Breast epithelium (tissue), 4 donors: ENCODE data around the gene HOTAIR. TPM values are rescaled to one million over a fixed set of nuclear protein-coding genes. Genes with fewer than 3 reads are reported as not detected.

Source experiments
- DNase-seq, 2 donors: peaks; one replicate each; pipeline ENCODE4 v3.0.0-alpha.2; 2019; ENCODE audit warnings: low spot score in 2 of 2
- H3K27ac ChIP-seq, 2 donors: fragments of 200-600 bp; sonication (generic) in 1 of 2; one replicate each; pipeline ENCODE4 v1.5.1; 2016 to 2019; ENCODE audit warnings: mild to moderate bottlenecking in 1 of 2
- H3K27me3 ChIP-seq, 2 donors: fragments of 200-600 bp; sonication (generic) in 1 of 2; one replicate each; pipeline versions ENCODE4 v1.5.1 to v1.6.0; 2017 to 2019; ENCODE audit warnings: control low read depth in 1 of 2, mild to moderate bottlenecking in 1 of 2
- H3K36me3 ChIP-seq: fragments of 200-600 bp; one replicate; pipeline ENCODE4 v1.5.1; 2019
- H3K4me1 ChIP-seq, 2 donors: fragments of 200-600 bp; sonication (generic); one replicate each; pipeline ENCODE4 v1.5.1; 2016 to 2019; ENCODE audit warnings: control low read depth in 1 of 2
- H3K4me3 ChIP-seq, 3 donors: fragments of 200-600 bp; sonication (generic); 1 replicate in 2 of 3; 2 replicates in 1 of 3; pipeline ENCODE4 v1.5.1; 2016 to 2019; ENCODE audit warnings: mild to moderate bottlenecking in 3 of 3, moderate library complexity in 2 of 3
- H3K9me3 ChIP-seq, 2 donors: fragments of 200-600 bp; sonication (generic) in 1 of 2; one replicate each; pipeline ENCODE4 v1.5.1; 2016 to 2019; ENCODE audit warnings: control low read depth in 1 of 2
- POLR2A ChIP-seq: fragments of 450-650 bp; IDR thresholded peaks from one replicate; pipeline ENCODE4 v1.6.1; 2016; ENCODE audit warnings: antibody characterized with exemption, mild to moderate bottlenecking, moderate library complexity
- POLR2AphosphoS5 ChIP-seq, 3 donors: sonication (generic); formaldehyde crosslinking; IDR thresholded peaks; one replicate each; pipeline ENCODE4 v1.6.1; 2017; ENCODE audit warnings: antibody characterized with exemption in 3 of 3
- intact Hi-C: fragments of 100-400 bp; cut with DNase I; formaldehyde crosslinking; loops from one replicate; pipeline ENCODE4 v1.15.1; 2023; ENCODE audit warnings: low total_unique reads
- total RNA-seq, 3 donors: library from RNA; depleted of rRNA; stranded (reverse); fragments of >200 nt; gene quantifications; one replicate each; pipeline ENCODE4 v1.1.0, GENCODE V29; 2016
- TF ChIP-seq, protein P1 (sequence below), 3 donors: fragments of 450-650 bp; IDR thresholded peaks; one replicate each; pipeline ENCODE4 v1.5.1; 2016 to 2017; ENCODE audit warnings: antibody characterized with exemption in 3 of 3, mild to moderate bottlenecking in 3 of 3, moderate library complexity in 3 of 3

HOTAIR gene
- total RNA-seq, 3 donors from 2014 or later: 0.73 to 1.3 TPM; not detected in 1

DNA sequence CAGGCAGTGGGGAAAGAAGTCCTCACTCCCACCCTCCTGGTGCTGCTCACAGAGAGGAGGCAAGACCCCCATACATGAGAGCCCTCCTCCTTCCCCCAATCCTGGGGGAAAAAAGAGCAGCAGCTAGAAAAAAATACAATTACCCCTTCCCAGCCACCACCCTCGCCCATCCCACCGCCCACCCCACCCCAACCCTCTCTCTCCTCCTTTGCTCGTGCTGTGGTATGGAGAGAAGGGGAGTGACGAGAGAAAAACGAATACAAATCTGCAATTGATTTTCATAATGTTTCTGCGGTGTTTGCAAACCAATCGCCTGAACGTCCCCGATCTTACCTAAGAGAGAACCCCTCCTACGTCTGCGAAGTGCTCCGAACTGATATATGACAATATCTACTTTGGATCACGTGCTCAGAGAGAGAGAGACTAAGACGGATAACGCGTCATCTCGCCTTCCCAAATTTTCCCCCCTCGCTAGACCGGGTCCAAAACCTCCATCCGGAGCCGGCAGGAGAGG is 2.0 kb downstream of the HOTAIR start, which contains the start of gene HOXC11:
TSS of gene HOXC11 (plus strand) at position 405 of the 514 bp plus-strand sequence. CDS start 116 bp downstream, outside the sequence.
- Histone ChIP-seq H3K4me3 (peak within 1 kb of the TSS; percentile 42 to 65 (median 46)), H3K9me3 (no peaks in the 10 kb centered on the region), H3K36me3 (no peaks in the 10 kb centered on the region), H3K4me1 (peaks cover 0 to 8% of the 10 kb centered on the region in 2 donors), H3K27ac (peak within 1 kb of the TSS in 1 of 2 donors; percentile 25), H3K27me3 (peaks cover 11 to 100% of the 10 kb centered on the region in 2 donors)
- intact Hi-C loops: no loop called here
- TF ChIP-seq, protein P1, sequence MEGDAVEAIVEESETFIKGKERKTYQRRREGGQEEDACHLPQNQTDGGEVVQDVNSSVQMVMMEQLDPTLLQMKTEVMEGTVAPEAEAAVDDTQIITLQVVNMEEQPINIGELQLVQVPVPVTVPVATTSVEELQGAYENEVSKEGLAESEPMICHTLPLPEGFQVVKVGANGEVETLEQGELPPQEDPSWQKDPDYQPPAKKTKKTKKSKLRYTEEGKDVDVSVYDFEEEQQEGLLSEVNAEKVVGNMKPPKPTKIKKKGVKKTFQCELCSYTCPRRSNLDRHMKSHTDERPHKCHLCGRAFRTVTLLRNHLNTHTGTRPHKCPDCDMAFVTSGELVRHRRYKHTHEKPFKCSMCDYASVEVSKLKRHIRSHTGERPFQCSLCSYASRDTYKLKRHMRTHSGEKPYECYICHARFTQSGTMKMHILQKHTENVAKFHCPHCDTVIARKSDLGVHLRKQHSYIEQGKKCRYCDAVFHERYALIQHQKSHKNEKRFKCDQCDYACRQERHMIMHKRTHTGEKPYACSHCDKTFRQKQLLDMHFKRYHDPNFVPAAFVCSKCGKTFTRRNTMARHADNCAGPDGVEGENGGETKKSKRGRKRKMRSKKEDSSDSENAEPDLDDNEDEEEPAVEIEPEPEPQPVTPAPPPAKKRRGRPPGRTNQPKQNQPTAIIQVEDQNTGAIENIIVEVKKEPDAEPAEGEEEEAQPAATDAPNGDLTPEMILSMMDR (IDR thresholded peaks at IDR 0.05): no peak
- TF ChIP-seq POLR2A: no peak
- no peak for TF ChIP-seq POLR2AphosphoS5 (IDR thresholded peaks at IDR 0.05)
- DNase-seq: no peak

DNA sequence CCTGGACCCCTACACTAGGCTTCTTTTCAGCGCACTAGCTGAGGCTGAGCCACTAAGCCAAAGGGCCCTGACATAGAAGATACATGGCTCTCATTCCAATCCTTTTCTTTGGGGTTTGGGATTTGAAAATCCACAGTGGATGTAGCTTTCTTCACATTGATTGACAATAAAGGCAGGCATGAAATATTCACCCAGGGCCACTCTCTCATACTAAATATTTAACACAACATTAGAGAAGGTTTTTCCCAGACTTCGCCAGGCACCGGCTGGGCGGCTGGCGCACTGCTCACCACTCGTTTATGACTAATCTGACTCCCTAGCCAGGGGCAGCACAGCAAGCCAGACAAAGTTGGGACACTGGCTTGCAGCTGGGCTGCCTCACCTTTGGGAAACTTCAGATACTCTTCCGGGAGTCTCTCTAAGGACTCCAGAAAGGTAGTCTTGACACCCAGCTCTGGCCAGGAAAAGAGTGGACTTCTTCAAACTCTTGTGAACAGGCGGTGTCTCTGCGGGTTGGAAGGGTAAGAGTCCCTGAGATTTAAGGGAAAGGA is 2.5 kb downstream of the HOTAIR start:
- TF ChIP-seq, protein P1 (IDR thresholded peaks at IDR 0.05): no peak
- TF ChIP-seq POLR2A (no peak), POLR2AphosphoS5 (IDR thresholded peaks at IDR 0.05) (no peak)
- DNase-seq: no peak
- peak overlapping the region in 1 of 3 donors; percentile 46 for H3K4me3 ChIP-seq
- intact Hi-C loops: no loop called here
- H3K27me3 ChIP-seq: peaks cover 11 to 100% of the 10 kb centered on the region in 2 donors
- no peaks in the 10 kb centered on the region for H3K9me3 ChIP-seq
- H3K4me1 ChIP-seq: peaks cover 0 to 8% of the 10 kb centered on the region in 2 donors
- no peak overlapping the region for H3K27ac ChIP-seq
- no peaks in the 10 kb centered on the region for H3K36me3 ChIP-seq

DNA sequence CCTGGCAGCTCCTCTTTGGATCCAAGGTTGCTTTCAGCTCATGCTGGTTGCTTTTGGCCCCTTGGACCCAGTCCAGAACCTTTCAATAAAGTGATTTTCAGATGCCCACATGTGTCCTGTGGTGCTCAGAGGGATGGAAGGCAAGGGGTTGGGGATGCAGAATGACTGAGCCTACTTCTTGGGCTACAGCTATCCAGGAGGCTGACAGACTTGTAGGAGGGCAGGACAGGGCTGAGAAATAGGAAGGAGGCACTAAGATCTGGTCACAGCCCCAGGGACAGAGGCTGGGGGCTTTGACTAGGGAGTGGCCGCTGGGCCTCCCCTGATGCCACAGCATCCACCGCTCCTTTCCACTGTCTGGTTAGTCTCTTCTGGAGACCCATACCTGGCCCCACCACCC is 3.1 kb downstream of the HOTAIR start:
- TF ChIP-seq POLR2A: no peak
- TF ChIP-seq, protein P1 (IDR thresholded peaks at IDR 0.05): no peak
- no peak for TF ChIP-seq POLR2AphosphoS5 (IDR thresholded peaks at IDR 0.05)
- no peak for DNase-seq
- Histone ChIP-seq H3K36me3 (no peaks in the 10 kb centered on the region), H3K9me3 (no peaks in the 10 kb centered on the region), H3K27me3 (peaks cover 11 to 100% of the 10 kb centered on the region in 2 donors), H3K4me1 (peaks cover 0 to 8% of the 10 kb centered on the region in 2 donors), H3K4me3 (no peak overlapping the region), H3K27ac (no peak overlapping the region)
- intact Hi-C loops: no loop called here

DNA sequence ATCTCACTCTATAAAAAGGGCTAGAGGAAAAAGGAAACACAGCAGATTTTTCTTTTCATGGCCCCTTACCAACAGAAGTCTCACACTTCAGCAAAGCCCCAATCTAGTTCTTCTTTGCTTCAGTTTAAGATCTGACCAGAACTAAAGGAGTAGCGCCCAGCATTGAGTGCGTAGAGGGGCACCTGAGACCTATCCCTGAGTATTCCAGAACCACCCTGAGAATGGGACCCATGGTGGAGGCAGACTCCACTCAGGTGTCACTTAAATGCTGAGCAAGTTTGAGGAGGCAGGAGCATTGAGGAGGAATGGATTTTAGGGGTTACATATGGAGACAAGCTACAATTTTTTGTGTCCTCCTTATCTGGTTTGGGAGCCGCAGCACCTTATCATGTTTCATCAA is 3.6 kb downstream of the HOTAIR start:
- Histone ChIP-seq H3K36me3 (no peaks in the 10 kb centered on the region), H3K4me1 (peaks cover 0 to 8% of the 10 kb centered on the region in 2 donors), H3K27me3 (peaks cover 14 to 100% of the 10 kb centered on the region in 2 donors), H3K4me3 (no peak overlapping the region), H3K27ac (no peak overlapping the region), H3K9me3 (no peaks in the 10 kb centered on the region)
- no peak for DNase-seq
- TF ChIP-seq POLR2AphosphoS5 (IDR thresholded peaks at IDR 0.05) (no peak), POLR2A (no peak)
- TF ChIP-seq, protein P1 (IDR thresholded peaks at IDR 0.05): no peak
- intact Hi-C loops: no loop called here

DNA sequence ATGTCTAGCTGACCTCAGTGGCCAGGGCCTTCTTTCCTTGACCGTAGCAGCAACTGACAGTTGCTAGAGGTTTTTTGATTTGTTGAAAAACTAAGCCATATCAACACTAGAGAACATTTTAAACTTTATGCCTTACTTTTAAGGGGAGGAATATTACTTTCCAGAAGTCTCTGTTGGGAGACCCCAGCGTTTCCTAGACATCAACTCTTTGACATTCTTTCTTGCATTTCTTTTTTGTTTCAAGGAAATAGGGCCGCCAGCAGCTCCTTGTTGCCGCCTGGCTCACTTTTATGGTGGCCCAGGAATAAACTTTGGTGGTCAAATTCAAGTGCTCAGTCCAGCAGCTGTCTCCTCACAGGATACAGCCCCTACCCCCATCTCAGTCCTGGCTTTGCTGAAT is 4.3 kb downstream of the HOTAIR start:
- Histone ChIP-seq H3K27me3 (peaks cover 17 to 100% of the 10 kb centered on the region in 2 donors), H3K36me3 (no peaks in the 10 kb centered on the region), H3K27ac (no peak overlapping the region), H3K9me3 (no peaks in the 10 kb centered on the region), H3K4me3 (no peak overlapping the region), H3K4me1 (peaks cover 0 to 8% of the 10 kb centered on the region in 2 donors)
- TF ChIP-seq, protein P1 (IDR thresholded peaks at IDR 0.05): no peak
- TF ChIP-seq POLR2A: no peak
- no peak for TF ChIP-seq POLR2AphosphoS5 (IDR thresholded peaks at IDR 0.05)
- intact Hi-C loops: no loop called here
- no peak for DNase-seq
